Left colon (tissue), 2 donors: ENCODE results near the gene DUOX1. TPM values are rescaled to one million over a fixed set of nuclear protein-coding genes. Genes with fewer than 3 reads are reported as not detected.
"Not testable (repeated sequence)": the region's sequence is repeated elsewhere in the genome, so short reads cannot be mapped to it uniquely, and the experiment has no call there.

Experiments
- ATAC-seq: fragments of 200-7000 bp; cut with Tn5 transposase; one replicate; pipeline ENCODE4 v1.9.1; 2020; ENCODE audit warnings: mild to moderate bottlenecking, moderate library complexity
- DNase-seq, 2 donors: peaks; one replicate each; pipeline ENCODE4 v3.0.0-alpha.2; 2020
- intact Hi-C, 2 donors: fragments of 100-400 bp; cut with DNase I in 1 of 2; cut with micrococcal nuclease in 1 of 2; formaldehyde crosslinking; loops; one replicate each; pipeline versions ENCODE4 v1.11.2 to v1.14.0; 2022; cut with DNase I, micrococcal nuclease
- total RNA-seq, 2 donors: library from RNA; stranded (reverse); fragmentation: NEBNext Ultra II Directional; extraction: Animal tissue kit (Norgen Biotek cat#: 25700); gene quantifications; one replicate each; pipeline ENCODE4 v1.2.1, GENCODE V29; 2021
- donor health status: DM: no; HTN: no; CAD: no.
- donor health status: DM: yes; HTN: yes; CAD: no.

The DUOX1 gene
- total RNA-seq, 2 donors from 2014 or later, result 0.56 to 0.85 TPM

DNA sequence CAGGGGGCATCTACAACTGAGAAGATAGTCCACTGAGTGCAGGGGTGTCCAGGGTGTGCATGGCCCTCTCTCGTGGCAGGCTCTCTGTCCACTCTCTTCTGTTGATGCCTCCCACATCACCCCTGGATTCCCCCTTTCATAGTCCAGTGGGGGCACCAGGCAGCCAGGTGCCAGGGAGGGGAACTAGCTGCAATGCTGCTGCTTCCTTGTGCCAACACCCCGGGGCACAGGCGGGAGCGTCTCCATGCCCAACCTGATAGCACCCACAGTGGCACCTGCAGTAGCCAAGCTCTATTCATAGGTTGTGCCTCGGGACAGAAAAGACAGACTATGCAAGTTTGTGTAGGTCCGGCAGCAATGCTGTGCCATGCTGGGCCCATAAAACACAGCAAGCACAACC is 27.6 kb upstream of the DUOX1 start:
- intact Hi-C loops, result no loop called here
- ATAC-seq, result no peak
- peak in 1 of 2 donors; percentile 14 for DNase-seq

DNA sequence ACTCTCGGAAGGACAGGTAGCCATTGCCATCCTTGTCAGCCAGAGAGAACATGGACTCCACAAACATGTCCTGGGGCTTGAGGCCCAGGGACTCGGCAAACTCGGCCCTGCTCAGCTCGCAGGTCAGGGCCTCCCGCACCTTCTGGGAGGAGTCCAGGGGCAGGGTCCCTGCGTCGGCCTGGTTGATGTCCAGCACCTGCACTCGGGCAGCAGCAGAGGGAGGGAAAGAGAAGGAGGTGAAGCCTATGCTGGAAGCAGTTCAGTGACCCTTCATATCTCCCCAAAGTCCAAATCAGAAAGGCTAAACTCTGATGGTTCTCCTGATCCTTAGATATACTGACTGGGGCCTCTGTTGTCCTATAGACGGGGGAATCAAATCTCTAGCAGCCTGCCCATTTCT is 25.6 kb upstream of the DUOX1 start:
- intact Hi-C loops, ATAC-seq, DNase-seq: not testable (repeated sequence)

DNA sequence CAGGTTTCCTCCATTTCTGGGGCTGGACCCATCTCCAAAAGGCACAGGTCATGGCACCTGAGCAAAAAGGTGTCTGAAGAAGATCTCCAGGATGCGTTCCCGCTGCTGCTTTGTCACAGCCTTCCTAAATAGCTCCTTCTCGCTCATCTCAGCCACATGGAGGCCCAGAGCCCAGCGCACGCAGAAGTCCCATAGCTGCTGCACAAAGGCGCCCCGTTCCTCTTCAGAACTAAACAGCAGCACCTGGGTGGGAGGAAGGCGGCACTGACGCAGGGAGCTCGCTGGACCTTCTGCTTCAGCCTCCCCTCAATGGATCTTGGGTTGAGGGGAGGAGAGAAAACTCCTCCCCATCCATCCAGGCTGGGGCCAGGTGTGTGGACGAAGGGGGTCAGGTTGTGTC is 24.2 kb upstream of the DUOX1 start:
- DNase-seq, result peak in 1 of 2 donors; percentile 5

DNA sequence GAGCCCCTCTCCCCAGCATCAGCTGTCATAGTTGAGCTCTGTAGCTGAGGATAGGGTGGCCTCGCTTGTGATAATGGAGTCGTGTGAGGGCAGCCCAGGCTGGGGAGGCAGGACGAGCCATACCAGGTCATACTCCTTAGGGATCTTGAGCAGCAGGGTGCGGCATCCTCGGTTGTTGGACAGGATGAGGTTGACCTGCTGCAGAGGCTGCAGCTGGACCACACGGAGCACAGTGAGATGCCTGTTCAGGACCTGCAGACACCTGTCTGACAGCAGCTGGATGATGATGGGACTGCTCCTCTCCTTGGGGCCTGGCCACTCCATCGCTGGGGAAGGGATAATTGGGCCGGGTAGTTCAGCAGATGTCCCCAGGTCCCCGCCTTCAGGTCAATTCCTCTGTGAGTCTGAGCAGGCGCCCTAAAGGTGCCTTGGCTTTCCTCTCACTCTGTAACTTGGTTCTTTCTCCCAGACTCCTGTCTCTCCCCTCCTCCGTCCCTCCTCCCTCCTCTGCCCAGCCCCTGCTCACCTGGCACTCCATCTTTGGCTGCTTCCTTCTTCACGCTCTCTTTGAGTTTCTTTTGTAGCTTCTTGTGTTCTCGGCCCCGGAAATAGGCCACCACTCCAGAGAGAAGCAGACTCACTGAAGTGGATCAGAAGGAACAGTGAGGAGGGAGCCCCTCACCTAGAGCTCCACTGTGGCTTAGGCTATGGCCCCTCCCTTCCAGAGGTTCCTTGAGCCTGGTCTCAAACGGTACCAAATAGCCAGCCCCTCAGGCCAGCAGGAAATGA is 23.6 kb upstream of the DUOX1 start:
- peak in 1 of 2 donors; percentile 9 for DNase-seq
- ATAC-seq, result no peak
- intact Hi-C loops, result no loop called here

More for the DNA sequence above, 24.2 kb upstream of the DUOX1 start:
- no peak for ATAC-seq
- intact Hi-C loops, result no loop called here

DNA sequence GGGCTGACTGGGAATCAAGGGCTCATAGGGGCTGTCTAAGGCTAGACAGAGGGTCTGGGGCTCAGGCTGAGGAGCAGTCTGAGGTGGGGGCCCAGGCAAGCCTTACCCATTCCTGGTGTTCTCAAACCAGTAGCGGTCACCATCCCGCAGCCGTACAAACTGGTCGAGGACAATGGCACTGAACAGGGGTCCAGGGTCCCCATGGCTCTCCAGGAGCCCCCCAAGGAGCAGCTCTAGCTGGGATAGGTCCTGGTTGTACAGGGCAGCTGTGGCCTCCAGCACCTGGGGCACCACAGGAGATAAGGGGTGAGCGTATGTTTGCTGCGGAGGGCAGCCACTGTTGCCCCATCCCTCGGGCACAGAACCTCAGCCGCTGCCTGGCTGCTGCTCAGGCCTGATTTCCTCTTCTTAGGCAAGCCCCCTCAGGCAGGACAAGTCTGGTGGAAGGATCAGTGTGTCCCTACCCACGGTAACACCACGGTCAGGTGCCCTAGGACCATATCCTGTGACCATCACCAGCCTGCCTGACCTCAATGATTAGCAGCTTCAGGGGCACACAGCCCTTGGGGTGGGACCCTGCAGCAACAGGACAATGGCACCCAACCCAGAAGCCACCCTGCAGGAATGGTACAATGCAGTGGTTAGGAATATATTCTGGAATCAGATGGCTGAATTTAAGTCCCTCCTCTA is 21.7 kb upstream of the DUOX1 start:
- intact Hi-C loops, result no loop called here
- ATAC-seq, result no peak
- DNase-seq, result no peak

DNA sequence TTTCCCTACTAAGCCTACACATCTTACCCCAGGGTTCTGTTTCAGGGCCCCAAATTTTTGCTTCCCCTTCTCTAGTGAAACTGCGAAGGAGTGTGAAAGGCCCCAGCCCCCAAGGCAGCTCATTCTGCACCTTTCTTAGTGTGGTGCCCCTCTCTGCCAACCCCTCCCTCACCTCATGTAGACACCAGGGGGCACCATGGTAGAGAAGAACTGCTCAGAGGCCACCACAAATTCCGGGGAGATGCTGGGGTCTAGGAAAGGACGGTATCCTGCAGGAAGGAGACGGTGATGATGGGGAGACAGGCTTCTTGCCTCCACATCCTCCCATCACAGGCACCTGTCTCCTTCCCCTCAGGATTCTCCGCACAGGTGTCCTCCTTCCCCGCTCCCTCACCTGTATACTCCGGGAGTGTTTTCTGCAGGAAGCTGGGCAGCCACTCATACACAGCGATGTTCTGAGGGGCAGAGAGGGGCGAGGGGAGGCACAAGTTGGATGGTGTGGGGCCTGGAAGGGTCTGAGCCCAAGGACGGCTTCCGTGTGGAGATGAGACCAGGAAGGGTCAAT is 19.5 kb upstream of the DUOX1 start:
- DNase-seq (no peak), ATAC-seq (no peak)
- intact Hi-C loops, result no loop called here

DNA sequence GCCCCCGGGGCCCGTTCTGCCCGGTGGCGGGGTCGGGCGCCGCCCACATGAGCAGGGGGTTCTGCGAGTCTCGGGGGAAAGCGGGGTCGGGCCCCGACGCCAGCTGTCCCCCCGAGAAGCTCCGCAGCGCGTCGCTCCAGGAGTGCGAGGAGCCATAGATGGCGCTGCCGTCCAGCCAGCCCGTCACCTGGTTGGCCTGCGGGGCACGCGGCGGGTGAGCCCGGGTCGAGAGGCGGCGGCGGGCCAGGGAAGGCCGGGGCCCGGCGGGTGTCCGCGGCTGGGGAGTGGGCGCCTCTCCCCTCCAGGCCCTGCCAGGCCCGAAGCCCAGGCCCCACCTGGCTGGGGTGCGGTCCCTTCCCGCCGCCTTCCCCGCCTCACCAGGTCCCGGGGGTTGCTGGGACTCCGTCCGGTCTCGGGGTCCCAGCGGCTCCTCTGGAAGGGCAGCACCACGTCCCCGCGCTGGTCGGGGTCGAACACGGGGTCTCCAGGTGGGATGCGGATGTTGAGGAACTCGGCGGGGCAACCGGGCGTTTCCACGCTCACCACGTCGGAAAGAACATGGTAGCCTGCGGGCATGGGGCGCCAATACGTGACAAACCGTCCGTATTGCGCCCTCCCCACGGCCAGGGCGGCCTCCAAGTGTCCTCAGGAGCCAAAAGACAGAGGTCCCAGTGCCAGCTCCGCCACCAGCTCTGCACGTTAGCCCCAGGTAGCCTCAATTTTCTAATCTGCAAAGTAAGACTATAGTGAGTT is 18.2 kb upstream of the DUOX1 start:
- intact Hi-C loops, result no loop called here
- ATAC-seq, result no peak
- no peak for DNase-seq

DNA sequence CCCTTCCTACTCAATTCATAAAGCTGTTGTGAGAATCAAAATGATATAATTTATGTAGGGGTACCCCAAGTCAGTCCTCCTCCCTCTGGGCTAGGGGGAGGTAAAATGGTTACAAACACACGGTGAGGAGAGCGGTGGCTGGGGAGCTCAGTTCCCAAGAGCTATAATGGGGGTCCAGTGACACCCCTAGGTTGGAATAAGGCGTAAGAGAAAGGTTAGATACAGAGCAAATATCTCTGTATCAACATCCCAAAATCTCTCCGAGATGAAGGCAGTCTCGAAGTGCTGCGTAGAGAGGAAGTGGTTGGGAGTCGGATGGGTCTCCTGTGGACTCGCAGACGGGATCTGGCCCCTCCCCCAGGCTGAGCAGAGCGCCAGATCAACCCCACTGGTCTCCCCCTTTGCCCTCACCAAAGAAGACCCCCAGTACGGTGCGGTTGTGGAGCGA is 17.6 kb upstream of the DUOX1 start:
- ATAC-seq (no peak), DNase-seq (no peak)
- intact Hi-C loops, result no loop called here

DNA sequence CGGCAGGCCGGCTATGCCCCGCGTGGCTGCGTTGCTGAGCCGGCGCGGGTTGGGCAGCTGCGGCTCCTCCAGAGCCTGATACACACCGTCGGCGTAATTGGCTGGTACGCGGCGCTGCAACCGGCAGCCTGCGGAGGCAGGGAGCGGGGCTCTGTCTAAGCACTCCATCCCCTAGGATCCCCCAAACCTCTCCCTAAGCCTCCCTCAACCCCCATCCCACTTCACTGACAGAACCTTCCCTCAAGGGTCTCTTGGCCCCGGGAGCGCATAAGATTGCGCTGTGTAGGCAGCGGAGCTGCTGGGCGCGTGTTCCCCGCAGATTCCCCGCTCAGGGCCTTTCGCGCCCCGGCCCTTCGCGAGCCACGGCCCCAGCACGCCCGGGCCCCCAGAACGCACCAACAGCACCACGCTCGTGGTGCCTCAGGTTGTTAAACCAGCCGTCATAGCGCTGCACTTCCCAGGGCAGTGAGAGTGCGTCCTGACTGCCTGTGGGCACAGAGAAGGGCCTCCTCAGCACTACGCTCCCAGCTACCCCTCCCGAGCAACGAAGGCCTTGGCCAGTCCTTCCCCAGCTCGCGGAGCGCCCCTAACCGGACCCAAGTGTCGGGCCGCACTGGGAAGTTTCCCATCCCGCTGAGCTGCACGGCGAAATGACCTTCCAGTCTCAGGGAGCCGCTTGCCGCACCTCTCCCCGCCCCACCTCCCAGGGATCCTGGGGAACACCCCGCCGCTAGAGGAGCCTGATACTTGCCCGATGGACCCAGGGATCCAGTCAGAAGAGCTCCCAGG is 17.0 kb upstream of the DUOX1 start:
- DNase-seq (no peak), ATAC-seq (peak; percentile 47)
- intact Hi-C loops, result no loop called here

DNA sequence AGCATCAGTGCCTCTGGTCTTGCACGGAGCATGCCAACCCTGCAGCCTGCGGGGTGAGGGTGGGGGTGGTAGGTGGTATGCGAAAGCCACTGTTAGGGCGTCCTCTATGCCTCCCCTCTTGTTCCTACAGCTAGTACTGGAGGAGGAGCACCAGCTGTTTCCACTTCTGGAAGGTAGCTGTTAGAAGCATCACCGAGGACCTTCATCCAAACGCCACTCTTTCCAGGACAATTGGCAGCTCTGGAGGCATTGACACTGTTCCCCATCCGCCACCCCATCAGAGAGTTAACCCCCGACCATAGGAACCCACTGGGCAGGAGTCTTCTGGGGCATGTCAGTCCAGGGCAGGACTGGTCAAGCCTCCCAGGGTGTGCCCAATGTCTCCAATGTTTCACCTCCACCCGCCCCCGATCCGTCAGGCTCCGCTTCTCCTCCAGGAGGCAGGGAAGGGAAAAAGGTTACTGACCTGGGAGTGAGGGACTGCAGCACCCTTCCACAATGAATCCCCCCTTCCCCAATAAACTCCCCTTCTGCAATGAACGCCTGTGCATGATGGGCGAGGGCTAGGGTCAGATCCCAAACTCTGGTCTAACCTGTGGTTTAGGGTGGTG is 16.3 kb upstream of the DUOX1 start:
- intact Hi-C loops, result no loop called here
- DNase-seq, result no peak
- no peak for ATAC-seq

DNA sequence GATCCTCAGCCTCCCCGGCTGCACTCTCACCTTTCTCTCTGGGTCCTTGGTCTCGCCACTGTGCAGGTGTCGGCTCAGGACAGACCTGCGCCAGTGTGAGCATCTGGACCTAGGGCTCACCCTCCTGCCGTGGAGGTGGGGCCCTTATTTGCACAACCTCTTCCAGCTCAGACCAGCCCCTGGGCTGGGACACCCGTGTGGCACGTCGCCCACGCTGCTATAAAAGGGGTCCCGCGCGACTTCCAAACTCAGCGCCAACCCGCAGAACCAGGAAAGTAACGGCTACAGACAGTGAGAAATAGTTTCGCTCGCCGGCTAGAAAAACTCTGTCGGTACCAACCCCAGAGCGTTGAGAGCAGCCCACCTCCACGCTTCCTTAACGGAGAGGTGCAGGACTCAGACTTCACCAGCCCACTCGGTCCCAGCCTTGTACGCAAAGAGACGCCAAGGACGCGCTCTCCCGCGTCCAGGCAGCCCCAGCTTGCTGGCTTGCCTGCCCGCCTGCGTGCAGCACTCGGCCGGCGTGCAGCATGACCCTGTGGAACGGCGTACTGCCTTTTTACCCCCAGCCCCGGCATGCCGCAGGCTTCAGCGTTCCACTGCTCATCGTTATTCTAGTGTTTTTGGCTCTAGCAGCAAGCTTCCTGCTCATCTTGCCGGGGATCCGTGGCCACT is 15.6 kb upstream of the DUOX1 start, which contains the start of the genes DUOX2 and DUOXA2:
Gene DUOX2, minus strand, starts transcription at position 97 of the 675 bp plus-strand sequence. CDS start 761 bp downstream, outside the sequence.
Gene DUOXA2, plus strand, starts transcription at position 251 of the 675 bp plus-strand sequence. Its CDS starts 280 bp downstream, at position 531.
- intact Hi-C loops, result no loop called here
- DNase-seq (no peak), ATAC-seq (peak; percentile 31)

DNA sequence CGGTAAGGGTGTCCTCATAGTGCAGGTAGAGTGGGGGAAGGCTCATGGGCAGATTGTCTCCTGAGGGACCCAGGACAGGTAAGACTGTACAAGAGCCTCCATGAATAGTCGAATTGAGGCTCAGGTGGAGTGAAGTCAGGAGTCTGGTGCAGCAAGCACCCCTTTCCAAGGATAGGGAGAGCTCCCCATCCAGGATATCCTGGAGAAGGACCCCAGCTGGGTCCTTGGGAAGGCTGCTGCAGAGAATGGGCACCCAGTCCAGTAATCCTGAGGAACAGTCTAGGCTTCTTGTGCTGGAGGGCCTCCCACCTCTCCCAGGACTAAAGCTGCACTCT is 15.1 kb upstream of the DUOX1 start:
- no peak for DNase-seq

DNA sequence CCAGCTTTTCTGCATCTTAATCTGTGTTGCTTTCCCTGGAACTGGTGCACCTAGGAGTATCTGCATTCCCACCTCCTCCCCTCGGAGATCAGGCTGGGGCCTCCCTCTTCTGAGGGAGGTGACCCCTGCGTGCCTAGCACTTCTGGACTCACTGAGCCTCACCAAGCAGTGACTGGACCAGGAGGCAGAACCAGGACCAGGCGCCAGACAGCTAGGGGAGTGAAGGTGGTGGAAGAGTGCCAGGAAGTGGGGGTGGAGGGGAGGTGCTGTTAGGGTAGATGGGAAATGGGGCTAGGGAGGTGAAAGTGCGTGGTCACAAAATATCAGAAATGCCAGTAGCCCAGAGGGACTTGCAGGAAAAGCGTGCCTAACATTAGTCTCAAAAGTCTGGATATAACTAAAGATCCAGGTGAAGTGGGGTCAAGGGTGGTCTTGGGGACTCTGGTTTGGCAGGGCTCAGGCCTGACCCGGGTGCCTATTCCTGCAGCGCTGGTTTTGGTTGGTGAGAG is 14.4 kb upstream of the DUOX1 start:
- ATAC-seq (no peak), DNase-seq (no peak)
- intact Hi-C loops, result no loop called here

More for the DNA sequence above, 15.1 kb upstream of the DUOX1 start:
- no peak for ATAC-seq
- intact Hi-C loops, result no loop called here

DNA sequence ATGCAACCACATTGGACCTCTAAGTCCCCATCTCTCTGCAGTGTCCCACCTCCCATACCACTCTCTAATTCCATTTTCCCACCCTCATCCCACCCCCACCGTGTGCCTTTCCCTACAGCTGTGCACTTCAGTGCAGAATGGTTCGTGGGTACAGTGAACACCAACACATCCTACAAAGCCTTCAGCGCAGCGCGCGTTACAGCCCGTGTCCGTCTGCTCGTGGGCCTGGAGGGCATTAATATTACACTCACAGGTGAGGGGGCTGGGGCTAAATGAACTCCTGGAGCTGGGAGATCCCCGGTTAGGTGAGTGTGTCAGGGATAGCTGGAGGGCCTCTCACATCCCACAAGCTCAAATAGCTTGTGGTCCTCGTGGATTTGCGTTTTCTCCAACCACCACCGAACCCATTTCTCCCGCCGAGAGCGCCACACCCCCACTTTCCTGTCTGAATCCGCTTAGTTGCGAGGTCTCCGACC is 13.8 kb upstream of the DUOX1 start:
- ATAC-seq (no peak), DNase-seq (no peak)
- intact Hi-C loops, result no loop called here

DNA sequence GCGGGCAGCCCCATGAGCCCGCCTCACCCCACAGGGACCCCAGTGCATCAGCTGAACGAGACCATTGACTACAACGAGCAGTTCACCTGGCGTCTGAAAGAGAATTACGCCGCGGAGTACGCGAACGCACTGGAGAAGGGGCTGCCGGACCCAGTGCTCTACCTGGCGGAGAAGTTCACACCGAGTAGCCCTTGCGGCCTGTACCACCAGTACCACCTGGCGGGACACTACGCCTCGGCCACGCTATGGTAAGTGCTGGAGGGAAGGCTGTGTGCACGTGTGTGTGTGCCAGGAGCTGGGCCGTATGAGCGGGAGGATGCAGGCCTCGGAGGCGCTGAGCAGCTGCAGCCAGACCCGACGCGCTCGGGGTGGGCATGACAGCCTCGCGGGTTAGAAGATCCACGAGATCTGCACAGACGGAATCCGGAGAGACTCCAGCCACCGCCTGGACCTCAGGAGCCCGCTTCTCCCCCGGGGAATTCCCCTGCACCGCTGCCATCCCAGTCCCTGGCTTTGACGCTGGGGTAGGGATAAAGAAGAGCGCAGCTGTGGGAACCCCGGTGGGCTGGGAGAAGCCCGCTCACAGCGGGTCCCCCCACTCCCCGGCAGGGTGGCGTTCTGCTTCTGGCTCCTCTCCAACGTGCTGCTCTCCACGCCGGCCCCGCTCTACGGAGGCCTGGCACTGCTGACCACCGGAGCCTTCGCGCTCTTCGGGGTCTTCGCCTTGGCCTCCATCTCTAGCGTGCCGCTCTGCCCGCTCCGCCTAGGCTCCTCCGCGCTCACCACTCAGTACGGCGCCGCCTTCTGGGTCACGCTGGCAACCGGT is 13.1 kb upstream of the DUOX1 start:
- intact Hi-C loops, result no loop called here
- ATAC-seq (no peak), DNase-seq (no peak)
